GM12878 (cell line): ENCODE data around the gene DNAI4. TPM values are rescaled to one million over a fixed set of nuclear protein-coding genes. Genes with fewer than 3 reads are reported as not detected.

Source experiments
- ATAC-seq: fragments of 200-7000 bp; cut with Tn5 transposase; 3 replicates; pipeline ENCODE4 v1.9.1; 2020; ENCODE audit warnings: mild to moderate bottlenecking, moderate library complexity
- BruUV-seq: library from RNA; stranded (reverse); fragments of 400-500 nt; replicated peaks from 2 replicates; lab custom pipeline; 2021; lab: Mats Ljungman, UMichigan
- CTCF ChIA-PET: fragments of 300-600 bp; sonication (Branson Sonifier 250); formaldehyde crosslinking; extraction: SDS; loops from one replicate; lab custom pipeline; 2021; ENCODE audit warnings: inconsistent platforms; lab: Yijun Ruan, JAX
- POLR2A ChIA-PET: fragments of 350-600 bp; formaldehyde crosslinking; extraction: SDS; loops from one replicate; lab custom pipeline; 2021; ENCODE audit warnings: inconsistent platforms; lab: Charles Lee
- RAD21 ChIA-PET: fragments of 300-600 bp; sonication (Branson Sonifier 250); formaldehyde crosslinking; loops from one replicate; lab custom pipeline; 2023; ENCODE audit warnings: antibody characterized with exemption; ENCODE audit not compliant: unreplicated experiment; lab: Charles Lee
- SMC1A ChIA-PET: fragments of 300-600 bp; sonication (Branson Sonifier 250); formaldehyde crosslinking; loops from one replicate; lab custom pipeline; 2023; ENCODE audit not compliant: unreplicated experiment, uncharacterized antibody; lab: Charles Lee
- DNase-seq: peaks from one replicate; pipeline ENCODE4 v3.0.0-alpha.2; 2011; ENCODE audit warnings: low read depth, low spot score
- FAIRE-seq: peaks from 3 replicates; lab custom pipeline; 2011; peaks lifted over from hg19 to GRCh38; lab: Jason Lieb, UNC
- H2AFZ ChIP-seq: 2 replicates; pipeline ENCODE4 v1.6.0; 2011; ENCODE audit warnings: low read depth, low read length, control low read depth; ENCODE audit not compliant: control insufficient read depth
- H3K27ac ChIP-seq: 2 replicates; pipeline ENCODE4 v1.5.1; 2011; ENCODE audit warnings: control low read depth; ENCODE audit not compliant: control insufficient read depth, insufficient read depth
- H3K27me3 ChIP-seq, 2 experiments: replicated peaks in 1 of 2; 2 replicates each; pipeline versions ENCODE4 v1.6.0 to v1.6.1; 2011; ENCODE audit warnings: low read length in 1 of 2; ENCODE audit not compliant: control insufficient read depth in 2 of 2, insufficient read depth in 2 of 2
- H3K36me3 ChIP-seq, 2 experiments: 2 replicates each; pipeline ENCODE4 v1.5.1; 2011; ENCODE audit warnings: low read length in 1 of 2; ENCODE audit not compliant: control insufficient read depth in 2 of 2, insufficient read depth in 2 of 2
- H3K4me1 ChIP-seq: 2 replicates; pipeline ENCODE4 v1.6.1; 2011; ENCODE audit warnings: mild to moderate bottlenecking, low read length, moderate library complexity, mixed read lengths; ENCODE audit not compliant: control insufficient read depth, insufficient read depth
- H3K4me2 ChIP-seq: 2 replicates; pipeline ENCODE4 v1.6.0; 2011; ENCODE audit warnings: control low read depth; ENCODE audit not compliant: control insufficient read depth, insufficient read depth
- H3K4me3 ChIP-seq: fragments of 200-600 bp; sonication (generic); 2 replicates; pipeline ENCODE4 v1.5.1; 2016
- H3K79me2 ChIP-seq: 2 replicates; pipeline ENCODE4 v1.6.0; 2011; ENCODE audit warnings: low read length; ENCODE audit not compliant: control insufficient read depth, insufficient read depth
- H3K9ac ChIP-seq: 2 replicates; pipeline ENCODE4 v1.8.0; 2011; ENCODE audit warnings: low read length, control low read depth, mixed read lengths; ENCODE audit not compliant: control insufficient read depth, insufficient read depth
- H3K9me3 ChIP-seq: replicated peaks from 3 replicates; pipeline ENCODE4 v1.5.1; 2011; ENCODE audit warnings: mild to moderate bottlenecking, low read length; ENCODE audit not compliant: control insufficient read depth, insufficient read depth
- H4K20me1 ChIP-seq: 2 replicates; pipeline ENCODE4 v1.6.0; 2011; ENCODE audit not compliant: control insufficient read depth, insufficient read depth
- ATF3 ChIP-seq: IDR thresholded peaks from 2 replicates; pipeline ENCODE4 v1.6.1; 2011; ENCODE audit warnings: low read depth, mild to moderate bottlenecking, low read length, moderate library complexity, borderline replicate concordance; ENCODE audit errors: extremely low read depth
- CBX5 ChIP-seq: sonication (generic); IDR thresholded peaks from 2 replicates; pipeline ENCODE4 v1.6.1; 2016; ENCODE audit warnings: low read depth, moderate library complexity, mild to moderate bottlenecking, inconsistent platforms
- DPF2 ChIP-seq: fragments of 450-650 bp; IDR thresholded peaks from 2 replicates; pipeline ENCODE4 v1.6.1; 2017; ENCODE audit warnings: mild to moderate bottlenecking
- IKZF1 ChIP-seq: fragments of 450-650 bp; conservative IDR thresholded peaks from 2 replicates; pipeline ENCODE4 v1.6.1; 2017; ENCODE audit warnings: antibody characterized with exemption, mild to moderate bottlenecking
- RAD51 ChIP-seq: fragments of 450-650 bp; IDR thresholded peaks from 2 replicates; pipeline ENCODE4 v1.6.1; 2016; ENCODE audit warnings: moderate library complexity, mild to moderate bottlenecking, inconsistent platforms
- RCOR1 ChIP-seq: conservative IDR thresholded peaks from 2 replicates; pipeline ENCODE4 v1.6.1; 2012; ENCODE audit warnings: low read depth, low read length, improper control_type of control experiment
- SIN3A ChIP-seq: IDR thresholded peaks from 2 replicates; pipeline ENCODE4 v1.6.1; 2012; ENCODE audit warnings: low read depth, low read length, improper control_type of control experiment
- SMAD5 ChIP-seq: IDR thresholded peaks from 2 replicates; pipeline ENCODE4 v1.6.1; 2016; ENCODE audit warnings: antibody characterized with exemption, low read depth
- SMC3 ChIP-seq: IDR thresholded peaks from 2 replicates; pipeline ENCODE4 v1.6.1; 2011; ENCODE audit warnings: low read length, improper control_type of control experiment, borderline replicate concordance
- SREBF1 ChIP-seq: IDR thresholded peaks from 2 replicates; pipeline ENCODE4 v1.6.1; 2012; ENCODE audit warnings: mild to moderate bottlenecking, low read length
- SRF ChIP-seq, 2 experiments: IDR thresholded peaks; 2 replicates each; pipeline ENCODE4 v1.6.1; 2011; ENCODE audit warnings: low read depth in 2 of 2, low read length in 2 of 2, mild to moderate bottlenecking in 1 of 2, moderate library complexity in 1 of 2
- TARDBP ChIP-seq: IDR thresholded peaks from 2 replicates; pipeline ENCODE4 v1.6.1; 2016; ENCODE audit warnings: borderline replicate concordance
- YBX1 ChIP-seq: fragments of 450-650 bp; IDR thresholded peaks from 2 replicates; pipeline ENCODE4 v1.6.1; 2016; ENCODE audit warnings: antibody characterized with exemption
- YY1 ChIP-seq: IDR thresholded peaks from 2 replicates; pipeline ENCODE4 v1.6.1; 2011; ENCODE audit warnings: low read depth, mild to moderate bottlenecking, low read length
- ZBED1 ChIP-seq: IDR thresholded peaks from 2 replicates; pipeline ENCODE4 v1.6.1; 2016; ENCODE audit warnings: borderline replicate concordance
- ZNF217 ChIP-seq: fragments of 450-650 bp; IDR thresholded peaks from 2 replicates; pipeline ENCODE4 v1.6.1; 2017; ENCODE audit warnings: antibody characterized with exemption, mild to moderate bottlenecking
- ZSCAN29 ChIP-seq: fragments of 450-650 bp; IDR thresholded peaks from 2 replicates; pipeline ENCODE4 v1.6.1; 2017; ENCODE audit warnings: mild to moderate bottlenecking, moderate library complexity
- WGBS: methylation state at CpG from one replicate; pipeline ENCODE4 v1.1.6; 2016; ENCODE audit warnings: low lambda C conversion rate; ENCODE audit not compliant: insufficient replicate concordance, insufficient coverage; ENCODE audit errors: missing lambda C conversion rate; 5-methylcytosine and 5-hydroxymethylcytosine counted together
- in situ Hi-C: fragments of 300-500 bp; cut with MboI; formaldehyde crosslinking; loops from 9 replicates; pipeline ENCODE4 v1.14.3; 2018; ENCODE audit warnings: mixed read lengths
- intact Hi-C: fragments of 100-400 bp; cut with micrococcal nuclease; formaldehyde crosslinking; loops from one replicate; pipeline ENCODE4 v1.14.2; 2022; ENCODE audit not compliant: unreplicated experiment
- polyA plus RNA-seq, 11 experiments: library from polyadenylated mRNA; depleted of rRNA in 4 of 11; unstranded in 6 of 11; stranded (reverse) in 5 of 11; fragments of >200 nt; fragmentation: Nextera tagmentation in 4 of 11; fragmentation: Illumina TruSeq in 1 of 11; extraction: Ambion mirVana in 4 of 11; extraction: Trizol in 1 of 11; gene quantifications; 1 replicate in 1 of 11; 2 replicates in 10 of 11; pipeline versions ENCODE4 v1.2.1 to v1.2.3, GENCODE V29; 2011 to 2016; ENCODE audit warnings: inconsistent platforms in 2 of 11, missing spikeins in 2 of 11, low read depth in 1 of 11
- total RNA-seq, 4 experiments: library from RNA; depleted of rRNA in 3 of 4; stranded (reverse); fragments of >200 nt in 3 of 4; fragmentation: Illumina TruSeq in 1 of 4; extraction: Trizol in 1 of 4; gene quantifications; 2 replicates each; pipeline versions ENCODE4 v1.2.1 to v1.2.3, GENCODE V29; 2013 to 2021
- TF ChIP-seq, protein P1 (sequence below): fragments of 450-650 bp; formaldehyde crosslinking; IDR thresholded peaks from 2 replicates; pipeline ENCODE4 v1.4.0; 2022; ENCODE audit warnings: mild to moderate bottlenecking, moderate library complexity

Gene DNAI4
- total and polyA plus RNA-seq, 10 of the 15 experiments (the other 5 are each of a cell fraction or from before 2014, with no cell fraction given): 0.13 to 2.3 (median 0.27) TPM; not detected in 1

GRCh38 chr1:66893712-66894111 lies 30.9 kb downstream of the DNAI4 start:
- ATAC-seq: no peak

DNA sequence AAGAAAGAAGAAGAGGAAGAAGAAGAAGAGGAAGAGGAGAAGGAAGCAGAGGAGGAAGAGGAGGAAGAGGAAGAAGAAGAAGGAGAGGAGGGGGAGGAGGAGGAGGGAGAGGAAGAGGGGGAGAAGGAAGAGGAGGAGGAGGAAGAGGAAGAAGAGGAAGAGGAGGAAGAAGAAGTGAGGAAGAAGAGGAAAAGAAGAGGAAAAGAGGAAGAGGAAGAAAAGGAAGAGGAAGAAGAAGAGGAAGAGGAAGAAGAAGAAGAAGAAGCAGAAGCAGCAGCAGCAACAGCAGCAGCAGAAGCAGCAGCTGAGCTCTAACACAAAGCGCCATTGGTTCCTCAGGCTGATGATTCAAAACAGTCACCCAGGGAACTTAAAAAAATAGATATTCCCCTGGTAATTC lies 34.0 kb downstream of the DNAI4 start:
- Histone ChIP-seq H3K27ac (no peak overlapping the region), H2AFZ (no peak overlapping the region), H3K9ac (no peak overlapping the region), H3K4me1 (no peaks in the 10 kb centered on the region), H3K79me2 (no peaks in the 10 kb centered on the region), H3K36me3 (no peaks in the 10 kb centered on the region), H3K4me3 (no peak overlapping the region), H3K27me3 (no peaks in the 10 kb centered on the region), H4K20me1 (no peaks in the 10 kb centered on the region), H3K4me2 (no peak overlapping the region), H3K9me3 (no peaks in the 10 kb centered on the region)
- FAIRE-seq (no peak), DNase-seq (no peak), ATAC-seq (no peak)
- intact Hi-C loops: no loop called here
- BruUV-seq: no TSS peak
- ChIA-PET RAD21 (no interaction called here), POLR2A (no interaction called here), SMC1A (no interaction called here), CTCF (no interaction called here)
- WGBS: 56% methylated on average over 1 of the region's 1 CpG
- TF ChIP-seq ZSCAN29 (no peak), TARDBP (no peak), RAD51 (no peak), RCOR1 (no peak), ZNF217 (no peak), DPF2 (no peak), SIN3A (no peak)
- TF ChIP-seq, protein P1, sequence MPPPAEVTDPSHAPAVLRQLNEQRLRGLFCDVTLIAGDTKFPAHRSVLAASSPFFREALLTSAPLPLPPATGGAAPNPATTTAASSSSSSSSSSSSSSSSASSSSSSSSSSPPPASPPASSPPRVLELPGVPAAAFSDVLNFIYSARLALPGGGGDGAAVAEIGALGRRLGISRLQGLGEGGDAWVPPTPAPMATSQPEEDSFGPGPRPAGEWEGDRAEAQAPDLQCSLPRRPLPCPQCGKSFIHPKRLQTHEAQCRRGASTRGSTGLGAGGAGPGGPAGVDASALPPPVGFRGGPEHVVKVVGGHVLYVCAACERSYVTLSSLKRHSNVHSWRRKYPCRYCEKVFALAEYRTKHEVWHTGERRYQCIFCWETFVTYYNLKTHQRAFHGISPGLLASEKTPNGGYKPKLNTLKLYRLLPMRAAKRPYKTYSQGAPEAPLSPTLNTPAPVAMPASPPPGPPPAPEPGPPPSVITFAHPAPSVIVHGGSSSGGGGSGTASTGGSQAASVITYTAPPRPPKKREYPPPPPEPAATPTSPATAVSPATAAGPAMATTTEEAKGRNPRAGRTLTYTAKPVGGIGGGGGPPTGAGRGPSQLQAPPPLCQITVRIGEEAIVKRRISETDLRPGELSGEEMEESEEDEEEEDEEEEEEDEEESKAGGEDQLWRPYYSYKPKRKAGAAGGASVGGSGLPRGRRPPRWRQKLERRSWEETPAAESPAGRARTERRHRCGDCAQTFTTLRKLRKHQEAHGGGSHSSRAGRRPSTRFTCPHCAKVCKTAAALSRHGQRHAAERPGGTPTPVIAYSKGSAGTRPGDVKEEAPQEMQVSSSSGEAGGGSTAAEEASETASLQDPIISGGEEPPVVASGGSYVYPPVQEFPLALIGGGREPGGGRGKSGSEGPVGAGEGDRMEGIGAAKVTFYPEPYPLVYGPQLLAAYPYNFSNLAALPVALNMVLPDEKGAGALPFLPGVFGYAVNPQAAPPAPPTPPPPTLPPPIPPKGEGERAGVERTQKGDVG: no peak
- in situ Hi-C loops: no loop called here

More at GRCh38 chr1:66893712-66894111, 30.9 kb downstream of the DNAI4 start:
- H3K4me2 ChIP-seq: no peak overlapping the region
- no peaks in the 10 kb centered on the region for H4K20me1 ChIP-seq
- POLR2A ChIA-PET: no interaction called here
- DNase-seq: no peak
- no peak for FAIRE-seq
- BruUV-seq: no TSS peak
- CTCF ChIA-PET: no interaction called here
- 10% methylated on average over 3 of the region's 3 CpGs for WGBS
- H2AFZ ChIP-seq: no peak overlapping the region
- SMC1A ChIA-PET: no interaction called here
- no peak overlapping the region for H3K27ac ChIP-seq
- intact Hi-C loops (no loop called here), in situ Hi-C loops (no loop called here)
- H3K9ac ChIP-seq: no peak overlapping the region
- H3K4me3 ChIP-seq: no peak overlapping the region
- H3K27me3 ChIP-seq: no peaks in the 10 kb centered on the region
- no peaks in the 10 kb centered on the region for H3K9me3 ChIP-seq
- H3K4me1 ChIP-seq: no peaks in the 10 kb centered on the region
- no peaks in the 10 kb centered on the region for H3K36me3 ChIP-seq
- TF ChIP-seq IKZF1 (no peak), YBX1 (no peak), SRF (IDR thresholded peaks at IDR 0.05; ENCODE audit: low read depth in 2 of 2, low read length in 2 of 2) (no peak), SMAD5 (no peak), SREBF1 (no peak), ATF3 (no peak), ZBED1 (no peak), YY1 (no peak), SMC3 (no peak), CBX5 (no peak), SIN3A (no peak), RAD51 (no peak)
- RAD21 ChIA-PET: no interaction called here
- H3K79me2 ChIP-seq: no peaks in the 10 kb centered on the region
